GDM1 (cell line): ENCODE data around the gene C5orf46.
"Not testable (repeated sequence)": the region's sequence is repeated elsewhere in the genome, so short reads cannot be mapped to it uniquely, and the experiment has no call there.

Source experiments
- DNase-seq: peaks from one replicate; lab custom pipeline; 2025; lab: John Stamatoyannopoulos, UW

Gene C5orf46

DNA sequence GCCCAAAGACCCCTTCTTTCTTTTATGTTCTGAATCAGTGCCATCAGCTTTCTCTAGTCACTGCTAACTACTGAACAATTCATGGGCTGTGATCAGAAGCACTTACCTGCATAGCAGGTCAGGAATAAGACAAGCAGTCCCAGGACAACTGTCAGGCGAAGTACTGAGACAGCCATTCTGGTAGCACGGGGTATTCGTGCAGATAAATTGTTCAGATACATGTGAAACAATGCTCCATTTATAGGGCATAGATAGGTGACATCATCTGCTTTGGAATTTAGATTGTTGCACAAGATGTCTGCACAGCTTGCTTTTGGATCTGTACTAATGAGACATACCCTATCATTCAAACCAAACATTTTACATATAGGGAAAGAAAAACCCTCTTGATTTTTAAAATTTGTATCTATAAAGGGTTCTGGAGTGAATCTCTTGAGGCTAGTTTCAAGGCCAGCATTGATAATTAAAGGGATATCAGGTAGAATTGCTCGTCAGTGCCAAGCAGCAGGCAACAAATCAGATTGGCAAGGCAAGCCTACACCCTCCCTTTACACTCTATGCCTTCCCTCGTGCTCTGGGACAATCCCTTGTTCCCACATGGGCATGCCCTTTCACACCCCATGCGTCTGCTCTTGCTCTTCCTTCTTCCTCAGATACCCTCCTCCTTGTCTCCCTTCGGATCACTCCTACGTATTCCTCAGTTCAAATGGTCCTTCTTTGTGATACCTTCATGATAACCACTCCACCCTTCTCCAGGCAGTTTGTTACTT, at the start of gene C5orf46:
C5orf46 (minus strand) TSS at position 213 of the 770 bp plus-strand sequence; CDS start at position 176, 37 bp downstream.
- no peak for DNase-seq

DNA sequence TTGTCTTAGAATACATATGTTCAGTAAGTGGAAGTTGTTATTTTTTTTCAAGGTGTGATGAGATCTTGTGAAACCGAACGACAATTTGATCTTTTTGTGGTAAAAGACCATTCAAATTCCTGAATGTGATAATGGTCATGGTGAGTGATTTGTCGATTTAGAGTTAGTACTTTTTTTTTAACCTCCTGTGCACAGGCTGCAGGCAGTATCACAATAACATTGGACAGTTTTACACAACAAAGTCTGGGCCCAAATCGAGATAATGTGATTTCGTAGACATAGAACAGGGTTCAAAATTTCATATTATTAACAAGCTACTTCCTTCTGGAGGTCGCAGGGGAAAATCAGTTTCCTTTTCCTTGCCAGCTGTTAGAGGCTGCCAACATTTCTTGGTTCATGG, 48.6 kb upstream of the C5orf46 start:
- DNase-seq: no peak

DNA sequence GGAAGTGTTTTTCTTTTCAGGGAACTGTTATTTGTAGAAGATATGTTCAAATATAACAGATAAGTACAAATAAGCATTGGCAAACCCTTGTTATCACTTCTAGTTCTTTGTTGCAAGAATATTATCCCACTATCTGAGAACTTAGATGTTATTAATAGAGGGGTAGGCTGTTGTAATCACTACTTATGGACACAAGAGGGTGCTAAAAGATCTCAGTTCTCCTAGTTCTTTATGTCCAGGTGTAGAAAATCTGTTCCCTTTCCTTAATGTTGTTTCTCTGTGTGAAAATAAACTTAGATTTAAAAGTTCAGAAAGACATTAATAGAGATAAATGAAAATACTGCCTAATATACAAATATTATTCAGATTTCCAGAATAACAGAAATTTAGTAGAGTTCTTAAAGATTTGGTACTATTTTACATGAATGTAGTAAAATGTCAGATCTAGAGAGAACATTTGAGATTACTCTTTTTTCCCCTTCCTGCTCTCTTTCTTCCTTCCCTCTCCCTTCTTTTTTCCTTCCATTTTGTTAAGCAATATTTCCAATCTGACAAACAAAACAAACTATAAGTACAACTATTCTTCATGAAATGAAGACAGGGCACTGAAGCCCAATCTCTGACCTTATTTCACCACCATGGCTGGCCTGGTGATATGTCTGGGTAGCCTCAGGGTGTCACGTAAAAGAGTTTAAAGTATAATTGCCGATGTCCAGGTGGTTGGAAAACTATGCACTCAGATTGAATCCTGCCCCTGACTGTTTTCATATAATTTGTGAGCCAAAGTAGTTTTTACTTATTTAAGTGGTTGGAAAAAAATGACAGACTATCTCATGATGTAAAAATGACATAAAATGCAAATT, 43.6 kb upstream of the C5orf46 start:
- DNase-seq: no peak

DNA sequence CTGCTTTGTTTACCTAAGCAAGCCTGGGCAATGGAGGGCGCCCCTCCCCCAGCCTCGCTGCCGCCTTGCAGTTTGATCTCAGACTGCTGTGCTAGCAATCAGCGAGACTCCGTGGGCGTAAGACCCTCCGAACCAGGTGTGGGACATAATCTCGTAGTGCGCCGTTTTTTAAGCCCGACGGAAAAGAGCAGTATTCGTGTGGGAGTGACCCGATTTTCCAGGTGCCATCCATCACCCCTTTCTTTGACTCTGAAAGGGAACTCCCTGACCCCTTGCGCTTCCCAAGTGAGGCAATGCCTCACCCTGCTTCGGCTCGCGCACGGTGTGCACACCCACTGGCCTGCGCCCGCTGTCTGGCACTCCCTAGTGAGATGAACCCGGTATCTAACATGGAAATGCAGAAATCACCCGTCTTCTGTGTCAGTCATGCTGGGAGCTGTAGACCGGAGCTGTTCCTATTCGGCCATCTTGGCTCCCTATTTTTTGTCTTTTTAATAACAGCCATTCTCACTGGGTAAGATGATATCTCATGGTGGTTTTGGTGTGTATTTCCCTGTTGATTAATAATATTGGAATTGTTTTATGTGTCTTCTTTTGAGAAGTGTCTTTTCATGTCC, 40.4 kb upstream of the C5orf46 start:
- not testable (repeated sequence) for DNase-seq

DNA sequence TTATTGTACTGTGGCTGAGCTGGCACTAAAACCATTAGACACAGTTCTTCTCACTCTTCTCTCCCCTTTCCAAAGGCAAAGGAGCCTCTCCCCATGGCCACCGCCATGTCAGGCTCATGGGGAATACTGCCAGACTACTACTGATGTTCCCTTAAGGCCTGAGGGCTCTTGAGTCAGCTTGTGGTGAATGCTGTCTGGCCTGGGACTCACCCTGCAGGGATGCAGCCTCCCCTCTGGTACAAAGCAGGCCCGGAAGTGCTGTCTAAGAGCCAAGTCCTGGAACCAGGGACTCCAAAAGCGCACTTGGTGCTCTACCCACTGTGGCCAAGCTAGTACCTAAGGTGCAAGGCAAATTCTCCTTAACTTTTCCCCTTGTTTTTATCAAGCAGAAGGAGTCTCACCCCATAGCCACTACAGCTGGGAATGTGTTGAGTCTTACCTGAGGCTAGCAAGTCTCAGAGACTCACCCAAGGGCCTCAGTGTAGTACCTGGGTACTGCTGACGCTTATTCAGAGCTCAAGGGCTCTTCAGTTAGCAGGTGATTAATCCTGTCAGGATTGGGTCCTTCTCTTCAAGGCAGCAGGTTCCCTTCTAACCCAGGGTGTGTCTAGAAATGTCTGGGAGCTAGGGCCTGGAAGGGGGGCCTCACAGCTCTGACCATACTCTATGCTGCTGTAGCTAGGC, 33.2 kb upstream of the C5orf46 start:
- DNase-seq: no peak

DNA sequence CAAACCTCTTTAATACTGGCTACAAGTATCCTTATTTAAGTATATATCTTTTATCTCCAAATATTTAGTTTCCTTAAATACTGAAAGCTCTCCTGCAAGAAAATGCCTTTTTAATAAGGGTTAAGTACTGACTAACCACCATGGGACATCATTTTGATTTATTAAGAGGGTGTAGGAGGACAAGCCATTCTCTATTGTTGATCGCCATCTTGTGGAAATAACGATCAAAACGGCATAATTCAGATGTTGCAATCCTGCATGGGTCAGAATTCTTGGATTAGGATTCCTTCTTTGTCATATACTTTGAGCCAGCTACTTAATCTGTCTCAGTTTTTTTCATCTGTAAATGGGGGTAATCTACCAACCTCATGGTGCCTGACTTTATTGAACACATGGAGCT, 28.7 kb upstream of the C5orf46 start:
- peak; percentile 26 for DNase-seq

DNA sequence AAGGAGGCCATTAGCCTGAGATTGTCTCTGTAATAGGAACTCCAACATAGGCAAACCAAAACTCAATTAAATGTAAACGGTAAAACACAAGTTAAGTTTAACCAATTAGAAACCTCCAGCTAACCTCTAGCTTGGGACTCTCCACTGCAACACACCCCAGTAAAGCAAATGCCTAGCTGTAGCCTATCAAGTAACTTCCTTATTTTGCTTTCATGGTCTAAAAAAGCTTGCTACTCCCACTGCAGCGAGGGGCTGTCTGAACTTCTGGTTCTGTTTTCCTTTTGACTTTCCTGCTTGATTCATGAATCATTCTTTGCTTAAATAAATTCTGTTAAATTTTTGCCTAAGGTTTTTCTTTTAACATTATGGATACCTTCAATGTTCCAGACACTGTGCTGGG, 24.4 kb upstream of the C5orf46 start:
- peak; percentile 23 for DNase-seq

GRCh38 chr5:147927901-147928300, 21.6 kb upstream of the C5orf46 start:
- no peak for DNase-seq

DNA sequence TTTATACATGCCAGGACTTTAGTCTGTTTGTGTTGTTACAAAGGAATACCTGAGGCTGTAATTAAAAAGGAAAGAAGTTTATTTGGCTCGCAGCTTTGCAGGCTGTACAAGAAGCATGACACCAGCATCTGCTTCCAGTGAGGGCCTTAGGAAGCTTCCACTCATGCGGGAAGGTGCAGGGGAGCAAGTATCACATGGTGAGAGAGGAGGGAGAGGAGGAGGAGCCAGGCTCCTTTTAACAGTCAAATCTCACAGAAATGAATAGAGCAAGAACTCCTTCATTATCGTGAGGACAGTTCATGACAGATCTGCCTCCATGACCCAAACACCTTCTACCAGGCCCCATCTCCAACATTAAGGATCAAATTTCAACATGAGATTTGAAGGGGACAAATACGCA, 18.7 kb upstream of the C5orf46 start:
- DNase-seq: no peak

DNA sequence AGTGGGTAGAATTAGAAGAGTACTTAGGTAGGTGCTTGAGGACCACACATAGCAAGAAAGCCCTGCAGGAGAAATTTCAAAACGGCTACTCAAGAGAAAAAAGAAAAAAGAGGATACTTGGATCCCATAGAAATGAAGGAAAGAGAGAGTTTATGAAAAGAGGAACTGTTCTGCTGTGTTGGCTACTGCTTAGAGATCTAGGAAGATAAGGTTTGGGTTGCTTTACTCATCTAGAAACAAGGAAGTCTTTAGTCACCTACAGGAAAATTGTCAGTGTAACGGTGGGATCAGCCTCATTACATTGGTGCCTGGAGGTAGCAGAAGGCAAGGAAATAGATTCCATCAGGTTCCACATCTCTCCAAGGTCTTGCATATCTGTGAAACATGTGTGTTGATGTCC, 14.8 kb upstream of the C5orf46 start:
- DNase-seq: peak; percentile 39

DNA sequence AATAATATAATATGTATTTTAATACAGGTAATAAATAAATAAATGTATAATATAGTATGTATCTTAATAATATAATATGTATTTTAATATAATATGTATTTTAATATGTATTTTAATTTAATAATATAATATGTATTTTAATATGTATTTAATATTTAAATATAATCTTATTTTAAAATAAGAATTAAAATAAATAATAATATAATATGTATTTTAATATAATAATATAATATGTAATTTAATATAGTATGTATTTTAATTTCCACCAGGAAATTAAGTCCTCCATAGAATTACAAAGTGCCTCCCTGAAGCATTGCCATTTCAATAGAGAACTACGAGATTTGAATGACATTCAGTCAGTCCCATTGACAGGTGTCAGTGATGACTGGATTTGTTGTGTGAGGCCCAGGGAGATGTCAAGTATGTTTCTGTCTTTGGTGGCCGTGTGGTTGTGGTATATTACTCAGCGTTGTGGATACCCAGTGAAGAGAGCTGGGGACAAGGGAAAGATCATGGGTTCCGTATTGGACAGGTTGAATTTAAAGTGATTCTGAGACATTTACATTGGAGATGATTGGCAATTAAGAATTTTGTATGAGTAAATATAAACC, 14.2 kb upstream of the C5orf46 start:
- no peak for DNase-seq

DNA sequence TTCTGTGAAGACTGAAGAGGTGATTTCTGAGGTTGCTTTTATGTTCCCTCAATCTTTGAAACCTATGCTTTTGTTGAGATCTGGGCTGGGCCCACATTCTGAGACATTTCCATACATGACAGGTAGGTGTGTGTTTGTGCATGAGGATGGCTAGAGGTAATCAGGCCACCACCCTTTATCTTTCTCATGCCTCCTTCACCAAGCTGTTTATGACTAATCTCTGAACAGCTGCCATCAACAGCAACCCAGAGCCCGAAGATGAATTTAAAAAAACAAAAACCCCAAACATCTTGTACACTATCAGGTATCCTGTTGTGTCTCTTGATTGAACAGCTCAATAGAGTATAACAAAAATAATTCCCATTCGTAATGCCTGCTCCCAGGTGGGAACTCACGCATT, 12.6 kb upstream of the C5orf46 start:
- no peak for DNase-seq

DNA sequence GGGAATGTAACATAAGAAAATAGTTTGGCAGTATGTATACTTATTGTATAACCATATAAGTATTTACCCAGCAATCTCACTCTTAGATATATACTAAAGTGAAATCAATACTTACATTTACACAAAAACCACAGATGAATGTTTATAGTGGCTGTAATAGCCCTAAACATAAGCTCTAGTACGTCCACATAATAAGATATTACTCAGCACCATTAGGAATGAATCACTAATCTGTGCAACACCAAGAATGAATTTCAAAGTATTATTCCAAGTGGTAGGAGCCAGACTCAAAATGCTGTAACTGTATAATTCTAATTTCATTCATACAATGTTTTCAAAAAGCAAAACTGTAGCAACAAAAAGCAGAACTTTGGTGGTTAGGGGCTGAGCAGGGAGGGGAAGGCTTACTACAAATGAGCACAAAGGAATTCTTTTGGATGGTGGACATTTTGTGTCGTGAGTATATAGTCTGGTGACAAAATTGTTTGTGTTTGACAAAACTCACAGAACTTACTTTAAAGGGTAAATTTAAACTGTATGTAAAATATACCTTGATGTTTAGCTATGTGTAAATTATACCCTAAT, 11.9 kb upstream of the C5orf46 start:
- DNase-seq: no peak

- DNase-seq: no peak
Measured at GRCh38 chr5:147913786-147914185, 7.4 kb upstream of the C5orf46 start.

DNA sequence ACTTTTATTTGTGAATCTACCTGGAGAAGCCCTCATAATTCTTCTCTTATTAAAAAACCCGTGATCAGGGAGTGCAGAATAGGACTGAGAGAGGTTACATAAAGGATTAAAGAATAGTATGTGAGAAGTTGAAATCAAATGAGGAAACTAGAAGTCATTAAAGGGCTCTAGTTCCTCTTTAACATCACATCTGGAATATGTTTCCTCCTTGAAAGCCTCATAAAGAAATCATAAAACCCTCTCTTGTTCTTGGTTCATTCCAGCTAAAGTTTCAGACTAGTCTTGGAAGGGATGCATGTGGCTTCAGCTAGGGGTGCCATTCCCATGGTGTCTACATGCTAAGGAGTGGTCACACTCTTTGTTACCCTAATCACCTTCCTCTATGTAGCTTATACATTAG, 5.7 kb upstream of the C5orf46 start:
- peak; percentile 29 for DNase-seq

- DNase-seq: no peak
Measured at GRCh38 chr5:147911427-147911826, 5.1 kb upstream of the C5orf46 start.

- DNase-seq: no peak
Measured at GRCh38 chr5:147904110-147904509, 2.2 kb downstream of the C5orf46 start.

DNA sequence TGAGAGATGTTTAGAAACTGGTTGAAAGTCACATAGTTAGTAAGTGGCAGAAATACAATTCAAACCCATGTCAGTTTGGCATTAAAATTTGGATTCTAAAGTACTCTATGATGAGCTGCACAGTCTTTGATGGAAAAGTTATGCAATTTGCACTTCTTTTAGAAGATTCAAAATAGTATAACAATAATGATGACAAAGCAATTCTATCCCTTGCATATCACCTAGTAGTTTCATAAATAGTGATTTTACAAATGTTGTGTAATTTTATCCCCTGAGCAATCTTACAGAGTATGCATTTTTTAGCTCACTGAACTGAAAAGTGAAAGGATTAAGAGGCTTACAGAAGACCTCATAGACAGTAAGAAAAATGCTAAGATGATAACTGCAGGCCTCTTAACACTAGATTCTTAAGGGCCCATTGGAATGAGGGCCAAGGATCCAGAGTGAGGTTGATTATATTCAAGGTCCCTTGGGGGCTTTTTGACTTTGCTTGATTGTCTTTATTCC, 3.7 kb downstream of the C5orf46 start:
- no peak for DNase-seq

DNA sequence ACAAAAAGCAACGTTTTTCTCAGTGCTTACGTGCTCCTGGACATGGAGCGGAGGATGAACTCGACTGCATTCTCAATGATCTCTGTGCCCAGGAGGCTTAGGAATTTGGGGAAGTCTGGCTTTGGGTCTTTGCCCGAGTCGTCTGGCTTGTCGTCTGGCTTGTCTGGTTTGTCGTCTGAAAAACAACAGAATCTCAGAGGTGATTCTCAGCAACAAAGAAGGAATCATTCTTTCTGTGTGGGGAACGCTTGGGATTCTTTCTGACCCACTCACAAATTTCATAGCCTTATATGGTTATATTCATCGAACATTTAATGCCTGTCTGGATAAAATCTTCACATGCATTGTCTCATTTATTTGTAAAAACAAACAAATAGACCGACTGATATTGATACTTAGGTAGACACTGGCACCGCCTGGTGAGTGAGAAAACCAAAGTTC, 4.7 kb downstream of the C5orf46 start:
- DNase-seq: no peak

DNA sequence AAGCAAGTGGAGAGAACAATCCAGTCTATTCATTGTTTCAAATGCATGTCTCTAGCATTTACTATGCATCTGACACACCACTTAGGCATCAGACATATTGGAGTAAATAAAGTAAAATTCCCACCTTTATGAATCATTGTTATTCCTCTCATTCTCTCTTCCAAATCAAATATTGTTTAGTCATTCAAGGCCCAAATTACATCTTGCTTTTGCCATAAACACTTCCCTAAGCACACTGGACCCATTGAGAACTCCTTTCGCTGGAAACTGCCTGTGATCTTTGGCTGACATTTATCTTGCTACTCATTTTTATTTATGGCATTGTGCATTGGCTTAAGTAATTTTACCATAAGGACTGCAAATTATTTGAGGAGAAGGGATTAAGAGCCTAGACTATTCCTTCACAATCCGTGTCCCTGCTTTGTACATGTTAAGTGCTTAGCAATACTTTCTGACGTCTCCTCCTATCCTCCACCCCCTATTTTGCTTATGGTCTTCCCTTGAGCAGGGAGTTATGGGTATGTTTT, 7.4 kb downstream of the C5orf46 start:
- DNase-seq: no peak

DNA sequence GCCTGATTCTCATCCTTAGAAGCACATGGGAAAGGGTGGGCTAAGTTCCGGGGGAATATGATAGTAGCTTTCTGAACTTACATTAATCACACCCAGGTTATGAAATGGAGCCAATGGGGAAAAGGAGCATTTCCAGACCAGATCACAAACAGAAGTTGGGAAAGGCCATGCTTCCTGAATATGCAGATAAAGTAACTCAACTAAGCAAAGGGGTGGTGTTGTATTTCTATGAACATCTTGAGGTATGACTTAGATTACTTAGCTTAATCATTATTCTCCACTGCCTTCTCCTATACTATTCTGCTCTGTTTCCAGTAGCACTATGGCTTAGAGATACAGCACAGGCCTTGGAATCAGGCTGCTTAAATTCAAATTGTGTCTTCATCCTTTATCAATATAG, 10.5 kb downstream of the C5orf46 start:
- DNase-seq: no peak
